Colonic mucosa (tissue), 4 donors: ENCODE measurements around the gene DIP2B. TPM values are rescaled to one million over a fixed set of nuclear protein-coding genes. Genes with fewer than 3 reads are reported as not detected.

Experiments used
- DNase-seq: peaks from one replicate; pipeline ENCODE4 v3.0.0-alpha.2; 2020
- H3K27ac ChIP-seq: fragments of 200-600 bp; one replicate; pipeline ENCODE4 v1.8.0; 2021
- H3K27me3 ChIP-seq: fragments of 200-600 bp; one replicate; pipeline ENCODE4 v1.8.0; 2021
- H3K36me3 ChIP-seq: fragments of 200-600 bp; one replicate; pipeline ENCODE4 v1.8.0; 2021
- H3K4me1 ChIP-seq: fragments of 200-600 bp; one replicate; pipeline ENCODE4 v1.8.0; 2021; ENCODE audit warnings: mild to moderate bottlenecking
- H3K4me3 ChIP-seq: fragments of 200-600 bp; one replicate; pipeline ENCODE4 v1.8.0; 2021
- H3K9ac ChIP-seq, 2 donors: one replicate each; pipeline ENCODE4 v1.7.0; 2013; ENCODE audit warnings: control low read depth in 2 of 2, low read depth in 2 of 2, low read length in 2 of 2
- H3K9me3 ChIP-seq: fragments of 200-600 bp; one replicate; pipeline ENCODE4 v1.8.0; 2021
- intact Hi-C: fragments of 100-400 bp; cut with DNase I; formaldehyde crosslinking; loops from one replicate; pipeline ENCODE4 v1.14.1; 2022
- total RNA-seq, 2 donors: library from RNA; stranded (reverse); fragmentation: NEBNext Ultra II Directional in 1 of 2; extraction: Animal tissue kit (Norgen Biotek cat#: 25700) in 1 of 2; gene quantifications; one replicate each; pipeline ENCODE4 v1.2.1, GENCODE V29; 2021
- TF ChIP-seq, protein P1 (sequence below): fragments of 200-600 bp; IDR thresholded peaks from one replicate; pipeline ENCODE4 v1.8.0; 2022; ENCODE audit warnings: antibody characterized with exemption, mild to moderate bottlenecking
- donor health status: healthy.
- donor health status: DM: no; HTN: no; CAD: no.
- donor health status: DM: no; HTN: no; CAD: no.

Gene DIP2B
- total RNA-seq, 2 donors from 2014 or later, result 34.3 to 36.8 TPM

DNA sequence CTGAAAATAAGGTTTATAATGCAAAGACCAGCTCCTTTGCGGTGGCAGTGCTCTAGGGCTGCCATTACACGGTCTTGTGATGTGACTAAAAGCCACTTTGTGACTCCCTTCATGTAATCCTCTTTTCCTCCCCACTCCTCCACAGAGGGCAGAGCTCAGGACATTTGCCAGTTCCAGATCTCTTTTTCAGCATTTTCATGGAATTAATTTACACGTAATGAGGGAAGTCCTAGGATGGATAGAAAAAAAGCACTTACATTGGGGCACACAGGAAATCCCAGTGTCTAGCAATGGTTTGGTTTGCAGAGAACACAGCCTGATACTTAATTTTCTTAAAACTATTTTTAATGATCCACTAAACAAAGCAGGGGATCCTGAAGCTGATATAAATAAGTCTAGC is 241.6 kb downstream of the DIP2B start:
- no peak overlapping the region for H3K4me3 ChIP-seq
- intact Hi-C loops, result no loop called here
- H3K36me3 ChIP-seq, result peaks cover 6% of the 10 kb centered on the region
- no peak overlapping the region for H3K9ac ChIP-seq
- DNase-seq, result no peak
- no peaks in the 10 kb centered on the region for H3K9me3 ChIP-seq
- H3K27ac ChIP-seq, result no peak overlapping the region
- TF ChIP-seq, protein P1, sequence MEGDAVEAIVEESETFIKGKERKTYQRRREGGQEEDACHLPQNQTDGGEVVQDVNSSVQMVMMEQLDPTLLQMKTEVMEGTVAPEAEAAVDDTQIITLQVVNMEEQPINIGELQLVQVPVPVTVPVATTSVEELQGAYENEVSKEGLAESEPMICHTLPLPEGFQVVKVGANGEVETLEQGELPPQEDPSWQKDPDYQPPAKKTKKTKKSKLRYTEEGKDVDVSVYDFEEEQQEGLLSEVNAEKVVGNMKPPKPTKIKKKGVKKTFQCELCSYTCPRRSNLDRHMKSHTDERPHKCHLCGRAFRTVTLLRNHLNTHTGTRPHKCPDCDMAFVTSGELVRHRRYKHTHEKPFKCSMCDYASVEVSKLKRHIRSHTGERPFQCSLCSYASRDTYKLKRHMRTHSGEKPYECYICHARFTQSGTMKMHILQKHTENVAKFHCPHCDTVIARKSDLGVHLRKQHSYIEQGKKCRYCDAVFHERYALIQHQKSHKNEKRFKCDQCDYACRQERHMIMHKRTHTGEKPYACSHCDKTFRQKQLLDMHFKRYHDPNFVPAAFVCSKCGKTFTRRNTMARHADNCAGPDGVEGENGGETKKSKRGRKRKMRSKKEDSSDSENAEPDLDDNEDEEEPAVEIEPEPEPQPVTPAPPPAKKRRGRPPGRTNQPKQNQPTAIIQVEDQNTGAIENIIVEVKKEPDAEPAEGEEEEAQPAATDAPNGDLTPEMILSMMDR, result no peak
- H3K4me1 ChIP-seq, result no peaks in the 10 kb centered on the region
- no peaks in the 10 kb centered on the region for H3K27me3 ChIP-seq

DNA sequence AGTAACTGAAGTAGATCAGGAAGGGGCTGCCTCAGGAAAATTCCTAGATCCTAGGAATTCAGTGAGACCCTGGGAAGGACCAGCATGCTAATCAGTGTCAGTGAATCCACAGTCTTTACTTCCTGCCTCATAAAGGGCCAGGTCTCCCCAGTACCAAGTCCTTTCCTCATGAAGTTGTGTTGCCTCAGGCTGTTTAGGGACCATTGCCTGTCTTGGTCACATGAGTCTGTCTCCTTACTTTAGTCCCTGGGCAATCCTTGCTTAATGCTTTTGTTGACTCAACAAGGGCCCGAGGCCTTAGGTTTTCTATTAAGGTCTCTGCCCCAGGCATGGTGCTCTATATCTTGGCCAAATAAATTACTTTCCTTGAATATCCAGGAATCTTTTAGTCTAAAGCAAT is 243.0 kb downstream of the DIP2B start:
- intact Hi-C loops, result no loop called here
- Histone ChIP-seq H3K27me3 (no peaks in the 10 kb centered on the region), H3K9me3 (no peaks in the 10 kb centered on the region), H3K4me3 (no peak overlapping the region), H3K4me1 (no peaks in the 10 kb centered on the region), H3K9ac (no peak overlapping the region), H3K27ac (no peak overlapping the region), H3K36me3 (peaks cover 6% of the 10 kb centered on the region)
- TF ChIP-seq, protein P1, result no peak
- no peak for DNase-seq

DNA sequence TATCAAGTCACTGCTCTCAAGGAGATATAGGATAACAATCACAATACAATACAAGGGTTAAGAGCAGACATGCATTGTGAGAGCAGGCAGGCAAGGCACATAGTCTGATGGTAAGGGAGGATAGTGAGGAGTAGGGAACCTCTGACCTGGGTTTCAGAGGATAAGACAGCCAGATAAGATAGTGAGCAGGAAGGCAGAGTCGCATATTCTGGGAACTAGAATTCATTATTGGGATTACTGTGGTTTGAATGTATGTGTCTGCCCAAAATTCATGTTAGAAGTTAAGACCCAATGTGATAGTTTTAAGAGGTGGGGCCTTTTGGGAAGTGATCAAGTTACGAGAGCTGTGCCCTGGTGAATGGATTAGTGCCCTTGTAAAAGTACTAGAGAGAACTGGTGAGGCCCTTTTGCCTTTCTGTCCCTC is 244.7 kb downstream of the DIP2B start:
- no peak overlapping the region for H3K4me3 ChIP-seq
- H3K27me3 ChIP-seq, result no peaks in the 10 kb centered on the region
- no peaks in the 10 kb centered on the region for H3K36me3 ChIP-seq
- no peak overlapping the region for H3K9ac ChIP-seq
- DNase-seq, result no peak
- no peaks in the 10 kb centered on the region for H3K9me3 ChIP-seq
- no peaks in the 10 kb centered on the region for H3K4me1 ChIP-seq
- intact Hi-C loops, result no loop called here
- H3K27ac ChIP-seq, result no peak overlapping the region
- TF ChIP-seq, protein P1, result no peak

DNA sequence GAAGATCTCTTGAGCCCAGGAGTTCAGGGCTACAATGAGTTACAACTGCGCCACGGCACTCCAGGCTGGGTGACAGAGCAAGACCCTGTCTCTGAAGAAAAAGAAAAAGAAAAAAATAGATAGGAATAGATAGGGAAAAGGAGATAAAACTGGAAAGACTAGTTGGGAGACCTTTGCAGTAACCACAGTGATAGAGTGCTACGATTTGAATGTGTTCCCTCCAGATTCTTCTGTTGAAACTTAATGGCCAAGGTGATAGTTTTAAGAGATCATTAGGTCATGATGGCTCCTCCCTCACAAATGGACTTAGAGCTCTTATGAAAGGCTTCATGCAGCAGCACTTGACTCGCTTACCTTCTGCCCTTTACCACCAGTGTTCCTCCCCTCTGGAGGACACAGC is 245.6 kb downstream of the DIP2B start:
- TF ChIP-seq, protein P1, result no peak
- no peak overlapping the region for H3K9ac ChIP-seq
- intact Hi-C loops, result no loop called here
- no peak for DNase-seq
- H3K27me3 ChIP-seq, result no peaks in the 10 kb centered on the region
- H3K9me3 ChIP-seq, result no peaks in the 10 kb centered on the region
- no peak overlapping the region for H3K4me3 ChIP-seq
- no peaks in the 10 kb centered on the region for H3K4me1 ChIP-seq
- no peaks in the 10 kb centered on the region for H3K36me3 ChIP-seq
- H3K27ac ChIP-seq, result no peak overlapping the region

DNA sequence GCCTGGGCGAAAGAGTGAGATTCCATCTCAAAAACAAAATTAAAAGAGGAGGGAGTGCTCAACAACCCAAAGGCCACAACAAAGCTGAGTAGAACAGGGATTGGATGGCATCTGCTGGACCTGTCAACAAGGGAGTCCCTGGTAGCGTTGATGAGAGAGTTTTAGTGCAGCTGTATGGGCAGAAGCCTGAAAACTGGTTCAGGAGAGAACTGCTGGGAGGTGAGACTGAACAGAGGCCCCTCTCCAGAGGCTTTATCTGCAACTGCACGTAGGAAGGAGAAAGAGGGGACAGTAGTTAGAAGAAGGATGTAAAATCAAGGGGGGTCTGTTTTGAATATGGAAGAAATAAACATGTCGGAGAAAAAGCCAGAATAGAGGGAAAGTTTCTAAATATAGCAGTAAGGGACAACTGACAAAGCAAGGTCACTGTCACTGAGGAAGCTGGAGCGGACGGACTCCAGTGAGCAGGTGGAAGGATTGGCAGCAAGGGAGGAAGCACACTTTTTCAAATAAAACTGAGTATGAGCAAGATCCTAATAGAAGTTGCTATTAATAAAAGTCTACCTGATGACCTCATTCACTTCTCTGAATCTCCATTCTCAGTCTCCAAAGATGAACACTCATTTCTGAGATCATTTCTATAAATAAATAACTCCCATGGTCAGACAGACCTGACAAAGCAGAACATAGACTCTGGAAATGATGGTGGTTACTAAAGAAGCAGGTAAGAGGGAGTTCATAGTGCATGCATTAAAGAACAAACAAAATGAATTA is 247.3 kb downstream of the DIP2B start:
- TF ChIP-seq, protein P1, result no peak
- H3K36me3 ChIP-seq, result no peaks in the 10 kb centered on the region
- H3K9me3 ChIP-seq, result no peaks in the 10 kb centered on the region
- no peak overlapping the region for H3K4me3 ChIP-seq
- H3K27me3 ChIP-seq, result no peaks in the 10 kb centered on the region
- no peak overlapping the region for H3K9ac ChIP-seq
- intact Hi-C loops, result no loop called here
- H3K4me1 ChIP-seq, result no peaks in the 10 kb centered on the region
- no peak overlapping the region for H3K27ac ChIP-seq
- DNase-seq, result no peak
